Activated CD4-positive, alpha-beta T cell treated with anti-CD3 and anti-CD28 coated beads, Interleukin-2, amount 10 ng/mL, durations not matched to agents 7 days and 5 days (primary cell): Measurements from ENCODE around the gene PCSK4. TPM values are rescaled to one million over a fixed set of nuclear protein-coding genes. Genes with fewer than 3 reads are reported as not detected.
A peak's percentile ranks its signal among the peaks of the same experiment; 100 is the strongest.

Experiments used
- CTCF ChIA-PET: fragments of 350-600 bp; sonication (Branson Sonifier 250); formaldehyde crosslinking; loops from one replicate; lab custom pipeline; 2021; ENCODE audit warnings: antibody characterized with exemption; lab: Charles Lee
- POLR2A ChIA-PET: fragments of 350-600 bp; sonication (Branson Sonifier 250); formaldehyde crosslinking; loops from one replicate; lab custom pipeline; 2021; ENCODE audit warnings: antibody characterized with exemption; lab: Charles Lee
- DNase-seq: peaks from one replicate; pipeline ENCODE4 v3.0.0-alpha.2; 2020
- H3K27ac Mint-ChIP-seq: one replicate; pipeline ENCODE4 v1.8.0; 2021; ENCODE audit warnings: mild to moderate bottlenecking, moderate library complexity, mixed read lengths
- H3K27me3 Mint-ChIP-seq: one replicate; pipeline ENCODE4 v1.8.0; 2021; ENCODE audit warnings: mixed read lengths
- H3K36me3 Mint-ChIP-seq: one replicate; pipeline ENCODE4 v1.8.0; 2021; ENCODE audit warnings: low read depth, mixed read lengths
- H3K4me1 Mint-ChIP-seq: one replicate; pipeline ENCODE4 v1.8.0; 2021; ENCODE audit warnings: mixed read lengths
- H3K4me3 Mint-ChIP-seq: one replicate; pipeline ENCODE4 v1.8.0; 2021; ENCODE audit warnings: mild to moderate bottlenecking, moderate library complexity, mixed read lengths
- H3K9me3 Mint-ChIP-seq: one replicate; pipeline ENCODE4 v1.8.0; 2021; ENCODE audit warnings: mixed read lengths
- total RNA-seq, 2 experiments: library from RNA; stranded (reverse); gene quantifications; one replicate each; pipeline ENCODE4 v1.2.3, GENCODE V29; 2021

The PCSK4 gene
- total RNA-seq, 2 experiments from 2014 or later = 3.8 to 4.4 TPM

GRCh38 chr19:1495799-1496713, 5.9 kb upstream of the PCSK4 start:
- no peaks in the 10 kb centered on the region for H3K36me3 Mint-ChIP-seq
- H3K4me1 Mint-ChIP-seq = peaks cover 5% of the 10 kb centered on the region
- POLR2A ChIA-PET = no interaction called here
- no peak overlapping the region for H3K4me3 Mint-ChIP-seq
- CTCF ChIA-PET = interaction anchor here (1.4 kb wide), 1 partner anchor 8 kb away, joined by 3 read pairs; no protein-coding TSS in a partner anchor
- H3K9me3 Mint-ChIP-seq = no peaks in the 10 kb centered on the region
- no peak for DNase-seq
- no peak overlapping the region for H3K27ac Mint-ChIP-seq
- H3K27me3 Mint-ChIP-seq = peaks cover 15% of the 10 kb centered on the region

- POLR2A ChIA-PET = interaction anchor here (0.6 kb wide), 1 partner anchor 52 kb away, joined by 4 read pairs; no protein-coding TSS in a partner anchor
- no peaks in the 10 kb centered on the region for H3K36me3 Mint-ChIP-seq
- H3K4me3 Mint-ChIP-seq = no peak overlapping the region
- DNase-seq = no peak
- H3K27ac Mint-ChIP-seq = no peak overlapping the region
- H3K4me1 Mint-ChIP-seq = peaks cover 9% of the 10 kb centered on the region
- H3K27me3 Mint-ChIP-seq = peaks cover 15% of the 10 kb centered on the region
- CTCF ChIA-PET = interaction anchor here (1.4 kb wide), 1 partner anchor 9 kb away, joined by 3 read pairs; no protein-coding TSS in a partner anchor
- no peaks in the 10 kb centered on the region for H3K9me3 Mint-ChIP-seq
Observed at GRCh38 chr19:1495051-1495798, 5.1 kb upstream of the PCSK4 start.

GRCh38 chr19:1494115-1494815, 4.1 kb upstream of the PCSK4 start:
- peaks cover 15% of the 10 kb centered on the region for H3K4me1 Mint-ChIP-seq
- DNase-seq = no peak
- CTCF ChIA-PET = interaction anchor here (1.4 kb wide), 1 partner anchor 10 kb away, joined by 3 read pairs; no protein-coding TSS in a partner anchor
- H3K27me3 Mint-ChIP-seq = peaks cover 15% of the 10 kb centered on the region
- no peaks in the 10 kb centered on the region for H3K9me3 Mint-ChIP-seq
- no peak overlapping the region for H3K4me3 Mint-ChIP-seq
- POLR2A ChIA-PET = interaction anchor here (0.6 kb wide), 1 partner anchor 51 kb away, joined by 4 read pairs; no protein-coding TSS in a partner anchor
- H3K27ac Mint-ChIP-seq = no peak overlapping the region
- no peaks in the 10 kb centered on the region for H3K36me3 Mint-ChIP-seq

GRCh38 chr19:1492474-1493006, 2.4 kb upstream of the PCSK4 start:
- H3K27ac Mint-ChIP-seq = no peak overlapping the region
- peaks cover 16% of the 10 kb centered on the region for H3K4me1 Mint-ChIP-seq
- H3K27me3 Mint-ChIP-seq = peaks cover 15% of the 10 kb centered on the region
- no peaks in the 10 kb centered on the region for H3K36me3 Mint-ChIP-seq
- no peak for DNase-seq
- H3K4me3 Mint-ChIP-seq = no peak overlapping the region
- CTCF ChIA-PET = interaction anchor here (0.6 to 3.1 kb wide), 2 partner anchors 9 to 152 kb away, joined by 3 to 8 read pairs; no protein-coding TSS in a partner anchor
- no peaks in the 10 kb centered on the region for H3K9me3 Mint-ChIP-seq
- POLR2A ChIA-PET = no interaction called here

GRCh38 chr19:1491849-1492170, 1.7 kb upstream of the PCSK4 start:
- Mint-ChIP-seq H3K36me3 (no peaks in the 10 kb centered on the region), H3K27me3 (peaks cover 15% of the 10 kb centered on the region), H3K4me3 (peak overlapping the region; percentile 66), H3K27ac (peak overlapping the region; percentile 6), H3K9me3 (no peaks in the 10 kb centered on the region), H3K4me1 (peaks cover 16% of the 10 kb centered on the region)
- ChIA-PET POLR2A (no interaction called here), CTCF (interaction anchor here (0.6 to 3.1 kb wide), 3 partner anchors 10 to 153 kb away, joined by 3 to 8 read pairs (median 3); no protein-coding TSS in a partner anchor)
- no peak for DNase-seq

GRCh38 chr19:1491114-1491848, 1.1 kb upstream of the PCSK4 start, which contains the start of gene REEP6:
TSS of gene REEP6 (plus strand) at chr19:1491181. CDS start at chr19:1491270, 89 bp downstream.
- ChIA-PET CTCF (interaction anchor here (0.6 to 3.1 kb wide), 5 partner anchors 11 to 175 kb away, joined by 3 to 8 read pairs (median 3); no protein-coding TSS in a partner anchor), POLR2A (no interaction called here)
- Mint-ChIP-seq H3K4me1 (peaks cover 16% of the 10 kb centered on the region), H3K27ac (peak within 1 kb of the TSS; percentile 85), H3K9me3 (no peaks in the 10 kb centered on the region), H3K36me3 (no peaks in the 10 kb centered on the region), H3K27me3 (peaks cover 15% of the 10 kb centered on the region), H3K4me3 (peak within 1 kb of the TSS; percentile 84)
- DNase-seq = no peak

- Mint-ChIP-seq H3K9me3 (no peaks in the 10 kb centered on the region), H3K4me3 (peak overlapping the region; percentile 65), H3K4me1 (peaks cover 16% of the 10 kb centered on the region), H3K27me3 (peaks cover 15% of the 10 kb centered on the region), H3K36me3 (no peaks in the 10 kb centered on the region), H3K27ac (peak overlapping the region; percentile 79)
- CTCF ChIA-PET = interaction anchor here (1.2 to 3.1 kb wide), 2 partner anchors 12 kb away, joined by 4 to 8 read pairs; no protein-coding TSS in a partner anchor
- POLR2A ChIA-PET = no interaction called here
- DNase-seq = peak; percentile 38
Observed at GRCh38 chr19:1489463-1490310, 463 bp downstream of the PCSK4 start.

GRCh38 chr19:1488282-1488601, 1.9 kb downstream of the PCSK4 start:
- ChIA-PET CTCF (interaction anchor here (1.3 kb wide), 1 partner anchor 222 kb away, joined by 3 read pairs; no protein-coding TSS in a partner anchor), POLR2A (no interaction called here)
- Mint-ChIP-seq H3K27ac (no peak overlapping the region), H3K4me3 (no peak overlapping the region), H3K4me1 (peaks cover 16% of the 10 kb centered on the region), H3K36me3 (no peaks in the 10 kb centered on the region), H3K9me3 (no peaks in the 10 kb centered on the region), H3K27me3 (peaks cover 15% of the 10 kb centered on the region)
- no peak for DNase-seq

GRCh38 chr19:1487576-1488281, 2.4 kb downstream of the PCSK4 start:
- Mint-ChIP-seq H3K27ac (no peak overlapping the region), H3K27me3 (peaks cover 10% of the 10 kb centered on the region), H3K36me3 (no peaks in the 10 kb centered on the region), H3K4me1 (peaks cover 16% of the 10 kb centered on the region), H3K9me3 (no peaks in the 10 kb centered on the region), H3K4me3 (no peak overlapping the region)
- CTCF ChIA-PET = interaction anchor here (1.3 kb wide), 1 partner anchor 221 kb away, joined by 3 read pairs; no protein-coding TSS in a partner anchor
- no peak for DNase-seq
- POLR2A ChIA-PET = no interaction called here

GRCh38 chr19:1486720-1487575, 3.2 kb downstream of the PCSK4 start:
- no peaks in the 10 kb centered on the region for H3K9me3 Mint-ChIP-seq

More at GRCh38 chr19:1486720-1487575, 3.2 kb downstream of the PCSK4 start:
- H3K4me1 Mint-ChIP-seq = peaks cover 15% of the 10 kb centered on the region
- CTCF ChIA-PET = no interaction called here
- POLR2A ChIA-PET = no interaction called here
- DNase-seq = no peak
- no peaks in the 10 kb centered on the region for H3K36me3 Mint-ChIP-seq
- no peak overlapping the region for H3K4me3 Mint-ChIP-seq
- no peak overlapping the region for H3K27ac Mint-ChIP-seq
- H3K27me3 Mint-ChIP-seq = peaks cover 4% of the 10 kb centered on the region
